Adipocyte (in vitro differentiated cells): Measurements from ENCODE around the gene MPP2.

Experiments used
- DNase-seq: peaks from one replicate; pipeline ENCODE4 v3.0.0-alpha.2; 2015; ENCODE audit warnings: low read depth
- H3K27me3 ChIP-seq: replicated peaks from 2 replicates; pipeline ENCODE4 v1.7.0; 2013; ENCODE audit warnings: mild to moderate bottlenecking, low read length, moderate library complexity; ENCODE audit not compliant: control insufficient read depth, insufficient read depth
- H3K36me3 ChIP-seq: 2 replicates; pipeline ENCODE4 v1.7.0; 2013; ENCODE audit warnings: low read length, mild to moderate bottlenecking, moderate library complexity; ENCODE audit not compliant: control insufficient read depth, insufficient read depth, severe bottlenecking
- H3K4me1 ChIP-seq: 2 replicates; pipeline ENCODE4 v1.7.0; 2013; ENCODE audit warnings: mild to moderate bottlenecking, low read length, moderate library complexity; ENCODE audit not compliant: control insufficient read depth, insufficient read depth
- H3K4me3 ChIP-seq: 2 replicates; pipeline ENCODE4 v1.7.0; 2013; ENCODE audit warnings: mild to moderate bottlenecking, low read length, moderate library complexity
- H3K9ac ChIP-seq: 2 replicates; pipeline ENCODE4 v1.7.0; 2013; ENCODE audit warnings: mild to moderate bottlenecking, low read length, moderate library complexity
- H3K9me3 ChIP-seq: 2 replicates; pipeline ENCODE4 v1.7.0; 2013; ENCODE audit warnings: mild to moderate bottlenecking, low read length, moderate library complexity; ENCODE audit not compliant: control insufficient read depth

MPP2 gene

GRCh38 chr17:43881758-43882505 is 25.4 kb downstream of the MPP2 start:
- H3K9ac ChIP-seq: no peak overlapping the region
- H3K27me3 ChIP-seq: no peaks in the 10 kb centered on the region
- H3K4me3 ChIP-seq: no peak overlapping the region
- H3K4me1 ChIP-seq: peaks cover 4% of the 10 kb centered on the region
- no peaks in the 10 kb centered on the region for H3K9me3 ChIP-seq
- H3K36me3 ChIP-seq: no peaks in the 10 kb centered on the region
- DNase-seq: no peak

GRCh38 chr17:43881181-43881580 is 26.2 kb downstream of the MPP2 start:
- H3K36me3 ChIP-seq: no peaks in the 10 kb centered on the region

GRCh38 chr17:43880420-43880991 is 26.8 kb downstream of the MPP2 start:
- no peaks in the 10 kb centered on the region for H3K36me3 ChIP-seq
- H3K9me3 ChIP-seq: no peaks in the 10 kb centered on the region
- no peak overlapping the region for H3K4me3 ChIP-seq
- peaks cover 4% of the 10 kb centered on the region for H3K4me1 ChIP-seq
- DNase-seq: peak; percentile 34
- H3K27me3 ChIP-seq: no peaks in the 10 kb centered on the region
- no peak overlapping the region for H3K9ac ChIP-seq

More at GRCh38 chr17:43881181-43881580, 26.2 kb downstream of the MPP2 start:
- H3K9me3 ChIP-seq: no peaks in the 10 kb centered on the region
- peaks cover 4% of the 10 kb centered on the region for H3K4me1 ChIP-seq
- H3K4me3 ChIP-seq: no peak overlapping the region
- H3K9ac ChIP-seq: no peak overlapping the region
- H3K27me3 ChIP-seq: no peaks in the 10 kb centered on the region
- no peak for DNase-seq

- H3K4me1 ChIP-seq: peaks cover 4% of the 10 kb centered on the region
- H3K27me3 ChIP-seq: no peaks in the 10 kb centered on the region
- no peak overlapping the region for H3K4me3 ChIP-seq
- H3K9ac ChIP-seq: no peak overlapping the region
- no peaks in the 10 kb centered on the region for H3K36me3 ChIP-seq
- no peak for DNase-seq
- H3K9me3 ChIP-seq: no peaks in the 10 kb centered on the region
These were observed 27.5 kb downstream of the MPP2 start for GRCh38 chr17:43879723-43880419.

- Histone ChIP-seq H3K9me3 (no peaks in the 10 kb centered on the region), H3K27me3 (no peaks in the 10 kb centered on the region), H3K9ac (peak overlapping the region; percentile 36), H3K4me3 (no peak overlapping the region), H3K36me3 (no peaks in the 10 kb centered on the region), H3K4me1 (peaks cover 4% of the 10 kb centered on the region)
- peak; percentile 89 for DNase-seq
These were observed 28.8 kb downstream of the MPP2 start for GRCh38 chr17:43878260-43879175.

- Histone ChIP-seq H3K9ac (no peak overlapping the region), H3K9me3 (no peaks in the 10 kb centered on the region), H3K4me1 (peaks cover 5% of the 10 kb centered on the region), H3K27me3 (peaks cover 4% of the 10 kb centered on the region), H3K36me3 (no peaks in the 10 kb centered on the region), H3K4me3 (no peak overlapping the region)
- DNase-seq: no peak
These were observed 29.7 kb downstream of the MPP2 start for GRCh38 chr17:43877451-43878155.

GRCh38 chr17:43877031-43877430 is 30.3 kb downstream of the MPP2 start:
- Histone ChIP-seq H3K4me3 (no peak overlapping the region), H3K27me3 (peaks cover 10% of the 10 kb centered on the region), H3K36me3 (no peaks in the 10 kb centered on the region), H3K9me3 (no peaks in the 10 kb centered on the region), H3K4me1 (peaks cover 10% of the 10 kb centered on the region), H3K9ac (no peak overlapping the region)
- no peak for DNase-seq

- DNase-seq: no peak
- no peaks in the 10 kb centered on the region for H3K9me3 ChIP-seq
These were observed 31.7 kb downstream of the MPP2 start for GRCh38 chr17:43875476-43876147.

GRCh38 chr17:43874293-43874692 is 33.0 kb downstream of the MPP2 start:
- no peak overlapping the region for H3K9ac ChIP-seq
- H3K36me3 ChIP-seq: no peaks in the 10 kb centered on the region
- no peak for DNase-seq
- H3K27me3 ChIP-seq: peaks cover 13% of the 10 kb centered on the region
- H3K4me1 ChIP-seq: peaks cover 10% of the 10 kb centered on the region
- no peak overlapping the region for H3K4me3 ChIP-seq
- no peaks in the 10 kb centered on the region for H3K9me3 ChIP-seq

More at GRCh38 chr17:43875476-43876147, 31.7 kb downstream of the MPP2 start:
- Histone ChIP-seq H3K9ac (no peak overlapping the region), H3K4me3 (no peak overlapping the region), H3K27me3 (peaks cover 10% of the 10 kb centered on the region), H3K4me1 (peaks cover 10% of the 10 kb centered on the region), H3K36me3 (no peaks in the 10 kb centered on the region)

GRCh38 chr17:43873815-43874214 is 33.5 kb downstream of the MPP2 start:
- H3K27me3 ChIP-seq: peaks cover 13% of the 10 kb centered on the region
- no peak overlapping the region for H3K4me3 ChIP-seq
- no peak for DNase-seq
- H3K36me3 ChIP-seq: no peaks in the 10 kb centered on the region
- H3K4me1 ChIP-seq: peaks cover 9% of the 10 kb centered on the region
- H3K9ac ChIP-seq: no peak overlapping the region
- H3K9me3 ChIP-seq: no peaks in the 10 kb centered on the region
